Stomach smooth muscle (tissue), 2 donors: ENCODE measurements around the gene CLHC1.
"Not testable (repeated sequence)": the region's sequence is repeated elsewhere in the genome, so short reads cannot be mapped to it uniquely, and the experiment has no call there.

Experiments used
- H3K27ac ChIP-seq: one replicate; pipeline ENCODE4 v1.7.0; 2013; ENCODE audit warnings: mild to moderate bottlenecking, low read length, inconsistent platforms
- H3K27me3 ChIP-seq, 2 donors: one replicate each; pipeline ENCODE4 v1.7.0; 2013; ENCODE audit warnings: low read length in 2 of 2; ENCODE audit not compliant: insufficient read depth in 2 of 2, control insufficient read depth in 1 of 2
- H3K36me3 ChIP-seq, 2 donors: one replicate each; pipeline ENCODE4 v1.7.0; 2013; ENCODE audit warnings: low read length in 2 of 2; ENCODE audit not compliant: control insufficient read depth in 2 of 2, insufficient read depth in 2 of 2
- H3K4me1 ChIP-seq: one replicate; pipeline ENCODE4 v1.7.0; 2013; ENCODE audit warnings: low read length; ENCODE audit not compliant: control insufficient read depth, insufficient read depth
- H3K4me3 ChIP-seq, 2 donors: one replicate each; pipeline ENCODE4 v1.7.0; 2013; ENCODE audit warnings: low read length in 2 of 2
- H3K9ac ChIP-seq, 2 donors: one replicate each; pipeline ENCODE4 v1.7.0; 2013; ENCODE audit warnings: low read length in 2 of 2, mild to moderate bottlenecking in 1 of 2
- H3K9me3 ChIP-seq, 2 donors: one replicate each; pipeline ENCODE4 v1.7.0; 2013; ENCODE audit warnings: low read length in 2 of 2; ENCODE audit not compliant: control insufficient read depth in 2 of 2
- donor health status: healthy.
- donor health status: Pancreatic carcinoma.

CLHC1 gene

DNA sequence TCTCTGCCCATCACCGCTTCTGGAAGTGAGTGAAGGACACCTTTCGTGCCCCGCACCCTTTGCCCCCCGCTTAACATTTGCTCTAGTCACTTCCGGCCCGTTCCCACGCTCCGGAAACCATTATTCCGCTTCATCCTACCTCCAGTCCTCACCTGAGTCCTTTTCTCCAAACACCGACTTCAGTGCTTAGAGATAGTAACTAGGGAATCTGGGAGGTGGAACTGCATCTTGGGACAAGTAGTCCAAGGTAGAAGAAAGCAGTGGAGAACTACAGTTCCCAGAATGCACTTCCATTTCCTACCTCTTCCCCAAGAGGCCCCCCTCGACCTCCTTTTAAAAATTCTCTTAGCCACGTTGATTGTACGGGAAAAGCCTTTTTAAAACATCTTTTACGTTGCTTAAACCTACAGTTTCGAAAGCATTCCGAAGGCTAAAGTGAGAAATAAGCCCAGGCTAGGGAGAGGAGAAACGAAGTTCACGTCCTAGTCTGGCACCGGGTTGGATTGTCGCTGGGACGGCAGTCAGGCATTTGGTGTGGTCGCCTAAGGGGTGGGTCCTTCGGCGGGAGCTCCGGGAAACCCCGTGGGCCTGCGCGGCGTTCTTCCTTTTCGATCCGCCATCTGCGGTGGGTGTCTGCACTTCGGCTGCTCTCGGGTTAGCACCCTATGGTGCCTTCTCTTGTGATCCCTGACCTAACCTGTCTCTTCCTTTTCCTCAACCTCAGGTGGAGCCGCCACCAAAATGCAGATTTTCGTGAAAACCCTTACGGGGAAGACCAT, at the start of gene CLHC1, which contains the start of gene RPS27A:
Gene CLHC1, minus strand, starts transcription at position 210 of the 779 bp plus-strand sequence. CDS start 9,882 bp downstream, outside the sequence.
Gene RPS27A, plus strand, starts transcription at position 605 of the 779 bp plus-strand sequence. Its CDS starts 137 bp downstream, at position 742.
- Histone ChIP-seq H3K36me3 (peaks cover 16 to 20% of the 10 kb centered on the region in 2 donors), H3K27me3 (no peaks in the 10 kb centered on the region), H3K4me1 (peaks cover 15% of the 10 kb centered on the region), H3K27ac (peak within 1 kb of the TSS; percentile 94), H3K4me3 (peak within 1 kb of the TSS; percentile 96 to 99), H3K9me3 (no peaks in the 10 kb centered on the region), H3K9ac (peak within 1 kb of the TSS; percentile 98 to 99)

GRCh38 chr2:55280851-55281546, 48.9 kb upstream of the CLHC1 start:
- not testable (repeated sequence) for H3K4me3 ChIP-seq, H3K4me1 ChIP-seq, H3K36me3 ChIP-seq, H3K27ac ChIP-seq, H3K9me3 ChIP-seq, H3K9ac ChIP-seq, H3K27me3 ChIP-seq

DNA sequence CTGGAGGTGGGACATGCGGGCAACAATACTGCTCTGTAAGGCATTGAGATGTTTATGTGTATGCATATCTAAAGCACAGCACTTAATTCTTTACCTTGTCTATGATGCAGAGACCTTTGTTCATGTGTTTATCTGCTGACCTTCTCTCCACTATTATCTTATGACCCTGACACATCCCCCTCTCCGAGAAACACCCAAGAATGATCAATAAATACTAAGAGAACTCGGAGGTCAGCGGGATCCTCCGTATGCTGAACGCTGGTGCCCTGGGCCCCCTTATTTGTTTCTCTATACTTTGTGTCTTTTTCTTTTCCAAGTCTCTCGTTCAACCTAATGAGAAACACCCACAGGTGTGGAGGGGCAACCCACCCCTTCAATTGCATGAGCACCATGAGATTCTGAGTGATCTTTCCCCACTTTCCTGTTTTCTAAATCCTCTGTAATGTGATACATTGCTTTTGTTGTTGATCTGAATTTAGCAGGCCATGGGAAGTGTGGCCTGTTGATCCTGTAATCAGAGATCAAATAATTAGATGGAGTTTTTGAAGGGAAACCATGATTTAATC, 47.8 kb upstream of the CLHC1 start:
- H3K36me3 ChIP-seq, H3K27me3 ChIP-seq, H3K9ac ChIP-seq, H3K27ac ChIP-seq, H3K9me3 ChIP-seq, H3K4me3 ChIP-seq, H3K4me1 ChIP-seq: not testable (repeated sequence)

DNA sequence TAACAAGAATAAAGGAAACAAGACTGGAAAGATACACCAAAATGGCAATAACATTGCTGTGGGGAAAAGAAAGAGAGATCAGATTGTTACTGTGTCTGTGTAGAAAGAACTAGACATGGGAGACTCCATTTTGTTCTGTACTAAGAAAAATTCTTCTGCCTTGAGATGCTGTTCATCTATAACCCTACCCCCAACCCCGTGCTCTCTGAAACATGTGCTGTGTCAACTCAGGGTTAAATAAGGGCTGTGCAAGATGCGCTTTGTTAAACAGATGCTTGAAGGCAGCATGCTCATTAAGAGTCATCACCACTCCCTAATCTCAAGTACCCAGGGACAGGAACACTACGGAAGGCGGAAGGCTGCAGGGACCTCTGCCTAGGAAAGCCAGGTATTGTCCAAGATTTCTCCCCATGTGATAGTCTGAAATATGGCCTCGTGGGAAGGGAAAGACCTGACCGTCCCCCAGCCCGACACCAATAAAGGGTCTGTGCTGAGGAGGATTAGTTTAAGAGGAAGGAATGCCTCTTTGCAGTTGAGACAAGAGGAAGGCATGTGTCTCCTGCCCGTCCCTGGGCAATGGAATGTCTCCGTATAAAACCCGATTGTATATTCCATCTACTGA, 47.2 kb upstream of the CLHC1 start:
- H3K27ac ChIP-seq, H3K9ac ChIP-seq, H3K9me3 ChIP-seq, H3K4me3 ChIP-seq, H3K27me3 ChIP-seq, H3K4me1 ChIP-seq, H3K36me3 ChIP-seq: not testable (repeated sequence)

- Histone ChIP-seq H3K27me3 (no peaks in the 10 kb centered on the region), H3K27ac (no peak overlapping the region), H3K9ac (no peak overlapping the region), H3K9me3 (no peaks in the 10 kb centered on the region), H3K4me3 (no peak overlapping the region), H3K36me3 (no peaks in the 10 kb centered on the region), H3K4me1 (peaks cover 4% of the 10 kb centered on the region)
Measured at GRCh38 chr2:55277310-55277709, 45.2 kb upstream of the CLHC1 start.

GRCh38 chr2:55274346-55274745, 42.3 kb upstream of the CLHC1 start:
- not testable (repeated sequence) for H3K9ac ChIP-seq

GRCh38 chr2:55269645-55269990, 37.5 kb upstream of the CLHC1 start:
- peak overlapping the region; percentile 82 to 95 for H3K9ac ChIP-seq
- peak overlapping the region; percentile 71 to 96 for H3K4me3 ChIP-seq
- H3K9me3 ChIP-seq, result no peaks in the 10 kb centered on the region
- H3K27me3 ChIP-seq, result no peaks in the 10 kb centered on the region
- H3K4me1 ChIP-seq, result peaks cover 13% of the 10 kb centered on the region
- no peaks in the 10 kb centered on the region for H3K36me3 ChIP-seq
- H3K27ac ChIP-seq, result peak overlapping the region; percentile 89

More at GRCh38 chr2:55274346-55274745, 42.3 kb upstream of the CLHC1 start:
- not testable (repeated sequence) for H3K27ac ChIP-seq, H3K4me1 ChIP-seq, H3K4me3 ChIP-seq, H3K36me3 ChIP-seq, H3K9me3 ChIP-seq, H3K27me3 ChIP-seq

GRCh38 chr2:55268907-55269644, 37.0 kb upstream of the CLHC1 start, which contains the start of gene MTIF2:
Gene MTIF2, minus strand, starts transcription at chr2:55269231. Its CDS starts 5,373 bp downstream, at chr2:55263858.
- Histone ChIP-seq H3K27ac (peak within 1 kb of the TSS; percentile 89), H3K36me3 (peaks cover 3 to 4% of the 10 kb centered on the region in 2 donors), H3K4me3 (peak within 1 kb of the TSS; percentile 71 to 96), H3K9ac (peak within 1 kb of the TSS; percentile 82 to 95), H3K27me3 (no peaks in the 10 kb centered on the region), H3K4me1 (peaks cover 13% of the 10 kb centered on the region), H3K9me3 (no peaks in the 10 kb centered on the region)

DNA sequence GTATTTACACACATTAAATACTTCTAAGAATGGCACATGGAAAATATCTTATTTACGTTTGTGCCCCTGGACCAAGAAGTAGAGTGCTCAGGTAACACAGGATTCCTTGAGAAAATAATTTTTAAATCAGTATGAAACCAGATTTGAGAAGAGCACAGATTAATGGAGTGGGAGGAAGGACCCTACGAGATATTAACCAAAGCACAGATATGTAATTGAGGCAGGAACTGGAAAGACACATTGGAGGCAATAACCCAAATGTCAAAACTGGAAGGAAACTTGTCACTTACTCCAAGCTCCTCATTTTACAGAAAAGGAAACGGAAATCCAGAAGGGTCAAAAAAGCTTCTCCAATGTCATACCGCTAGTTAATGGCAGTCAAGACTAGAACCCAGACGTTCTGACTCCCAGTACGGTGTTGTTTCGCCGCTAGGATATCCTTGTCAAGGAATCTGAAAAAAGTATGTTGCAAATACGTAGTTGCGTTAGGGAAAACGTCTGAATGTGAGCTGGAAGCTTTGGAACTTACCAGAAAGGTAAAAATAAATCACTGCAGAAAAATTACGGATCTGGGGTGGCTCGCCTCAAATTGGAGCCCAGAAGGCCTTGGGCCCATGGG, 36.3 kb upstream of the CLHC1 start:
- Histone ChIP-seq H3K9ac (peak overlapping the region; percentile 82 to 95), H3K4me3 (peak overlapping the region; percentile 71 to 96), H3K4me1 (peaks cover 13% of the 10 kb centered on the region), H3K27ac (peak overlapping the region; percentile 89), H3K27me3 (no peaks in the 10 kb centered on the region), H3K9me3 (no peaks in the 10 kb centered on the region), H3K36me3 (peaks cover 10 to 11% of the 10 kb centered on the region in 2 donors)

DNA sequence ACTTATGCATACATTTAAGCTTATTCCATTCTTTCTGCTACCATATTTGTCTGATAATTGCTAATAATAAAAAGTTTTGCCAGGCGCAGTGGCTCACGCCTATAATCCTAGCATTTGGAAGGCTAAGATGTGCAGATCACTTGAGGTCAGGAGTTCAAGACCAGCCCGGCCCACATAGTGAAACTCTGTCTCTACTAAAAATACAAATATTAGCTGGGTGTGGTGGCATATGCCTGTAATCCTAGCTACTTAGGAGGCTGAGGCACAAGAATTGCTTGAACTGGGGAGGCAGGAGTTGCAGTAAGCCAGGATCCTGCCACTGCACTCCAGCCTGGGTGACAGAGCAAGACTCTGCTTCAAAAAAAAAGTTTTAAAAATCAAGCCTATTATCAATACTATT, 27.5 kb upstream of the CLHC1 start:
- H3K36me3 ChIP-seq, result peaks cover 12 to 17% of the 10 kb centered on the region in 2 donors
- H3K9ac ChIP-seq, H3K27ac ChIP-seq, H3K4me3 ChIP-seq, H3K4me1 ChIP-seq, H3K9me3 ChIP-seq, H3K27me3 ChIP-seq: not testable (repeated sequence)
